K562 (cell line): ENCODE measurements around the gene MAP3K13. TPM values are rescaled to one million over a fixed set of nuclear protein-coding genes. Genes with fewer than 3 reads are reported as not detected.

Experiments
- ATAC-seq: fragments of 200-7000 bp; cut with Tn5 transposase; 3 replicates; pipeline ENCODE4 v1.9.1; 2020; ENCODE audit warnings: moderate library complexity
- BruUV-seq: library from RNA; stranded (reverse); fragments of 400-500 nt; replicated peaks from 2 replicates; lab custom pipeline; 2021; lab: Mats Ljungman, UMichigan
- CTCF ChIA-PET: fragments of 300-600 bp; formaldehyde crosslinking; extraction: SDS; loops from one replicate; lab custom pipeline; 2021; ENCODE audit warnings: low intra/inter-chr PET ratio; lab: Yijun Ruan, JAX
- POLR2A ChIA-PET: fragments of 300-600, 350-650 bp; sonication (Branson Sonifier 250); formaldehyde crosslinking; extraction: SDS; loops from one replicate; lab custom pipeline; 2021; ENCODE audit warnings: antibody characterized with exemption, inconsistent platforms; lab: Yijun Ruan, JAX
- DNase-seq, 4 experiments: peaks; one replicate each; pipeline versions ENCODE4 v3.0.0 to v3.0.0-alpha.2; 2011 to 2018; ENCODE audit warnings: low spot score in 3 of 4, mixed read lengths in 3 of 4; ENCODE audit errors: extremely low read depth in 1 of 4
- FAIRE-seq: peaks from 2 replicates; lab custom pipeline; 2011; peaks lifted over from hg19 to GRCh38; lab: Jason Lieb, UNC
- H2AFZ ChIP-seq: 2 replicates; pipeline ENCODE4 v1.6.0; 2011; ENCODE audit warnings: low read depth, low read length, control low read depth, inconsistent platforms
- H3K27ac ChIP-seq: fragments of 200-600 bp; 3 replicates; pipeline ENCODE4 v1.8.0; 2011; ENCODE audit warnings: low read depth, mild to moderate bottlenecking, control low read depth, inconsistent platforms, low read length, moderate library complexity, mixed read lengths; ENCODE audit errors: extremely low read depth
- H3K27me3 ChIP-seq, 2 experiments: fragments of 300-600 bp in 1 of 2; 2 replicates in 1 of 2; 3 replicates in 1 of 2; pipeline versions ENCODE4 v1.6.0 to v1.8.0; 2011; ENCODE audit warnings: inconsistent platforms in 2 of 2, low read length in 2 of 2, mild to moderate bottlenecking in 1 of 2, mixed read lengths in 1 of 2, moderate library complexity in 1 of 2; ENCODE audit not compliant: control insufficient read depth in 2 of 2, insufficient read depth in 2 of 2
- H3K36me3 ChIP-seq: fragments of 300-600 bp; 3 replicates; pipeline ENCODE4 v1.8.0; 2011; ENCODE audit warnings: mild to moderate bottlenecking, low read length, inconsistent platforms; ENCODE audit not compliant: control insufficient read depth, insufficient read depth
- H3K4me1 ChIP-seq, 2 experiments: fragments of 200-600 bp in 1 of 2; replicated peaks in 1 of 2; 2 replicates in 1 of 2; 3 replicates in 1 of 2; pipeline versions ENCODE4 v1.5.1 to v1.8.0; 2011; ENCODE audit warnings: inconsistent platforms in 2 of 2, low read length in 2 of 2, mild to moderate bottlenecking in 1 of 2, mixed read lengths in 1 of 2, moderate library complexity in 1 of 2; ENCODE audit not compliant: control insufficient read depth in 2 of 2, insufficient read depth in 2 of 2
- H3K4me2 ChIP-seq: 2 replicates; pipeline ENCODE4 v1.6.1; 2011; ENCODE audit warnings: low read length, control low read depth, inconsistent platforms, mixed read lengths; ENCODE audit not compliant: insufficient read depth
- H3K4me3 ChIP-seq: fragments of 200-600 bp; sonication (generic), shearing (Covaris generic); 2 replicates; pipeline ENCODE4 v1.5.1; 2016; ENCODE audit warnings: control low read depth, inconsistent platforms
- H3K79me2 ChIP-seq: fragments of 200-600 bp; 3 replicates; pipeline ENCODE4 v1.8.0; 2011; ENCODE audit warnings: low read length, inconsistent platforms; ENCODE audit not compliant: control insufficient read depth, insufficient read depth
- H3K9ac ChIP-seq, 2 experiments: 2 replicates each; pipeline versions ENCODE4 v1.6.0 to v1.6.1; 2011; ENCODE audit warnings: low read depth in 2 of 2, low read length in 2 of 2, control low read depth in 1 of 2, inconsistent platforms in 1 of 2, mild to moderate bottlenecking in 1 of 2, mixed read lengths in 1 of 2; ENCODE audit not compliant: insufficient read depth in 1 of 2
- H3K9me1 ChIP-seq: one replicate; pipeline ENCODE4 v1.6.0; 2011; ENCODE audit warnings: inconsistent platforms, mild to moderate bottlenecking, low read length, moderate library complexity; ENCODE audit not compliant: control insufficient read depth, insufficient read depth
- H3K9me3 ChIP-seq: replicated peaks from 2 replicates; pipeline ENCODE4 v1.5.1; 2011; ENCODE audit warnings: low read depth, low read length, inconsistent platforms; ENCODE audit not compliant: control insufficient read depth, insufficient read depth
- H4K20me1 ChIP-seq: replicated peaks from 2 replicates; pipeline ENCODE4 v1.6.1; 2011; ENCODE audit warnings: low read length, inconsistent platforms, mixed read lengths; ENCODE audit not compliant: control insufficient read depth, insufficient read depth
- GABPB1 ChIP-seq: sonication (generic); formaldehyde crosslinking; IDR thresholded peaks from 2 replicates; pipeline ENCODE4 v1.8.0; 2022; ENCODE audit warnings: mild to moderate bottlenecking, missing genetic modification reagents
- MGA ChIP-seq: fragments of 450-650 bp; IDR thresholded peaks from 2 replicates; pipeline ENCODE4 v1.6.1; 2016; ENCODE audit warnings: mild to moderate bottlenecking, moderate library complexity
- NR2F6 ChIP-seq: fragments of 450-650 bp; formaldehyde crosslinking; IDR thresholded peaks from 2 replicates; pipeline ENCODE4 v1.4.0; 2020; ENCODE audit warnings: mild to moderate bottlenecking
- PTBP1 ChIP-seq: fragments of 200-400 bp; formaldehyde crosslinking; IDR thresholded peaks from 2 replicates; pipeline ENCODE4 v1.6.1; 2017; ENCODE audit warnings: low read depth, low read length
- ZBTB26 ChIP-seq: fragments of 450-650 bp; formaldehyde crosslinking; IDR thresholded peaks from 2 replicates; pipeline ENCODE4 v1.4.0; 2022; ENCODE audit warnings: missing genetic modification characterization
- WGBS: fragments of 100-300 bp; shearing (Covaris generic); methylation state at CpG from one replicate; pipeline ENCODE4 v1.1.6; 2016; ENCODE audit warnings: low coverage, mixed read lengths; ENCODE audit not compliant: insufficient coverage; ENCODE audit errors: missing lambda C conversion rate; 5-methylcytosine and 5-hydroxymethylcytosine counted together
- in situ Hi-C: fragments of 300-500 bp; cut with MboI; formaldehyde crosslinking; loops from 4 replicates; pipeline ENCODE4 v1.15.0; 2018; ENCODE audit warnings: inconsistent platforms, mixed read lengths
- intact Hi-C: fragments of 100-400 bp; cut with micrococcal nuclease; formaldehyde crosslinking; loops from 2 replicates; pipeline ENCODE4 v1.14.2; 2022
- polyA plus RNA-seq, 8 experiments: library from polyadenylated mRNA; depleted of rRNA in 4 of 8; stranded (reverse) in 5 of 8; unstranded in 3 of 8; fragments of >200 nt; fragmentation: Nextera tagmentation in 2 of 8; fragmentation: Illumina TruSeq in 1 of 8; extraction: Ambion mirVana in 2 of 8; extraction: Trizol in 1 of 8; gene quantifications; 2 replicates each; pipeline versions ENCODE4 v1.2.1 to v1.2.3, GENCODE V29; 2011 to 2014; ENCODE audit warnings: inconsistent platforms in 1 of 8, missing spikeins in 1 of 8
- total RNA-seq, 7 experiments: library from RNA; depleted of rRNA in 6 of 7; stranded (reverse); fragments of >200 nt in 6 of 7; fragmentation: Illumina TruSeq in 2 of 7; extraction: Trizol in 2 of 7; gene quantifications; 2 replicates each; pipeline versions ENCODE4 v1.2.1 to v1.2.3, GENCODE V29; 2011 to 2021; ENCODE audit warnings: low replicate concordance in 1 of 7

Gene MAP3K13
- total and polyA plus RNA-seq, 9 of the 15 experiments (the other 6 are each of a cell fraction or from before 2014, with no cell fraction given) = 0.04 to 0.32 (median 0.15) TPM; not detected in 2

GRCh38 chr3:185498503-185499396 is 135.8 kb downstream of the MAP3K13 start, which contains the start of gene TMEM41A:
TSS of gene TMEM41A (minus strand) at chr3:185499035. CDS start at chr3:185498961, 74 bp downstream.
- BruUV-seq = TSS peak; percentile 52
- intact Hi-C loops = loop anchor here (1.0 to 2.0 kb wide), 3 partner anchors 38 to 60 kb away; partner anchors contain the start of gene LIPH
- peaks cover 5% of the 10 kb centered on the region; the same call in 1 of the 2 replicates for H4K20me1 ChIP-seq
- H2AFZ ChIP-seq = peak within 1 kb of the TSS; percentile 99
- peaks cover 23 to 25% of the 10 kb centered on the region in 2 experiments for H3K4me1 ChIP-seq
- ATAC-seq (peak; percentile 98), DNase-seq (peak; percentile 94 to 98 (median 98)), FAIRE-seq (peak; percentile 67)
- H3K4me3 ChIP-seq = peak within 1 kb of the TSS; percentile 100
- no peaks in the 10 kb centered on the region for H3K9me3 ChIP-seq
- CTCF ChIA-PET = no interaction called here
- H3K9me1 ChIP-seq = no peaks in the 10 kb centered on the region
- in situ Hi-C loops = no loop called here
- POLR2A ChIA-PET = interaction anchor here (0.6 to 1.4 kb wide), 11 partner anchors 9 to 1329 kb away, joined by 3 to 6 read pairs (median 4); no protein-coding TSS in a partner anchor
- 2% methylated on average over 70 of the region's 82 CpGs for WGBS
- peak within 1 kb of the TSS; percentile 93 for H3K4me2 ChIP-seq
- peaks cover 33% of the 10 kb centered on the region for H3K79me2 ChIP-seq
- peak within 1 kb of the TSS; percentile 91 for H3K27ac ChIP-seq
- H3K9ac ChIP-seq = peak within 1 kb of the TSS; percentile 96 to 99
- no peaks in the 10 kb centered on the region for H3K27me3 ChIP-seq
- H3K36me3 ChIP-seq = peaks cover 38% of the 10 kb centered on the region
- peak; percentile 75 for TF ChIP-seq MGA
- peak; percentile 98 for TF ChIP-seq GABPB1
- TF ChIP-seq ZBTB26 (CRISPR knock-in tag) = no peak
- no peak for TF ChIP-seq PTBP1
- no peak for TF ChIP-seq NR2F6 (CRISPR knock-in tag)
